ENCODE results near the gene MEN1.

Gene MEN1

GRCh38 chr11:64838600-64839334, 28.4 kb upstream of the MEN1 start:
- H3K4me1 ChIP-seq (ENCODE audit: insufficient read depth, poor library complexity, severe bottlenecking), result peaks cover 24% of the 10 kb centered on the region
- TF ChIP-seq CTCF (IDR thresholded peaks at IDR 0.05; ENCODE audit: poor library complexity, severe bottlenecking), result no peak

GRCh38 chr11:64837887-64838351, 27.6 kb upstream of the MEN1 start:
- no peak for TF ChIP-seq CTCF (IDR thresholded peaks at IDR 0.05; ENCODE audit: poor library complexity, severe bottlenecking)
- Histone ChIP-seq H3K9me3 (ENCODE audit: severe bottlenecking) (no peaks in the 10 kb centered on the region), H3K4me3 (ENCODE audit: severe bottlenecking) (no peak overlapping the region), H3K4me1 (ENCODE audit: insufficient read depth, poor library complexity, severe bottlenecking) (peaks cover 24% of the 10 kb centered on the region), H3K36me3 (ENCODE audit: low read depth) (peaks cover 65% of the 10 kb centered on the region), H3K27me3 (ENCODE audit: insufficient read depth, poor library complexity, severe bottlenecking) (no peaks in the 10 kb centered on the region), H3K27ac (ENCODE audit: poor library complexity, severe bottlenecking) (no peak overlapping the region)
- DNase-seq (ENCODE audit: low spot score), result no peak
- no peak for ATAC-seq (ENCODE audit: low read depth)

More at GRCh38 chr11:64838600-64839334, 28.4 kb upstream of the MEN1 start:
- no peak for DNase-seq (ENCODE audit: low spot score)
- Histone ChIP-seq H3K4me3 (ENCODE audit: severe bottlenecking) (no peak overlapping the region), H3K36me3 (ENCODE audit: low read depth) (peaks cover 56% of the 10 kb centered on the region), H3K9me3 (ENCODE audit: severe bottlenecking) (no peaks in the 10 kb centered on the region), H3K27ac (ENCODE audit: poor library complexity, severe bottlenecking) (no peak overlapping the region), H3K27me3 (ENCODE audit: insufficient read depth, poor library complexity, severe bottlenecking) (no peaks in the 10 kb centered on the region)
- no peak for ATAC-seq (ENCODE audit: low read depth)

- no peaks in the 10 kb centered on the region for H3K27me3 ChIP-seq (ENCODE audit: insufficient read depth, poor library complexity, severe bottlenecking)
- H3K27ac ChIP-seq (ENCODE audit: poor library complexity, severe bottlenecking), result peak overlapping the region; percentile 46
- DNase-seq (ENCODE audit: low spot score) (no peak), ATAC-seq (ENCODE audit: low read depth) (no peak)
- peaks cover 11% of the 10 kb centered on the region for H3K4me1 ChIP-seq (ENCODE audit: insufficient read depth, poor library complexity, severe bottlenecking)
- H3K9me3 ChIP-seq (ENCODE audit: severe bottlenecking), result no peaks in the 10 kb centered on the region
- H3K36me3 ChIP-seq (ENCODE audit: low read depth), result peaks cover 74% of the 10 kb centered on the region
- H3K4me3 ChIP-seq (ENCODE audit: severe bottlenecking), result no peak overlapping the region
- TF ChIP-seq CTCF (IDR thresholded peaks at IDR 0.05; ENCODE audit: poor library complexity, severe bottlenecking), result no peak
These were observed 26.2 kb upstream of the MEN1 start for GRCh38 chr11:64836448-64837072.

GRCh38 chr11:64835616-64836447, 25.5 kb upstream of the MEN1 start:
- H3K36me3 ChIP-seq (ENCODE audit: low read depth), result peaks cover 76% of the 10 kb centered on the region
- H3K4me1 ChIP-seq (ENCODE audit: insufficient read depth, poor library complexity, severe bottlenecking), result peaks cover 11% of the 10 kb centered on the region
- H3K27ac ChIP-seq (ENCODE audit: poor library complexity, severe bottlenecking), result peak overlapping the region; percentile 46
- DNase-seq (ENCODE audit: low spot score) (no peak), ATAC-seq (ENCODE audit: low read depth) (peak; percentile 31)
- no peak for TF ChIP-seq CTCF (IDR thresholded peaks at IDR 0.05; ENCODE audit: poor library complexity, severe bottlenecking)
- no peak overlapping the region for H3K4me3 ChIP-seq (ENCODE audit: severe bottlenecking)
- no peaks in the 10 kb centered on the region for H3K27me3 ChIP-seq (ENCODE audit: insufficient read depth, poor library complexity, severe bottlenecking)
- no peaks in the 10 kb centered on the region for H3K9me3 ChIP-seq (ENCODE audit: severe bottlenecking)
